H1 (cell line): ENCODE data around the gene RTKN. TPM values are rescaled to one million over a fixed set of nuclear protein-coding genes. Genes with fewer than 3 reads are reported as not detected.

Source experiments
- CTCF ChIA-PET: fragments of 300-600 bp; sonication (Branson Sonifier 250); formaldehyde crosslinking; loops from one replicate; lab custom pipeline; 2021; ENCODE audit not compliant: partially characterized antibody; lab: Charles Lee
- POLR2A ChIA-PET: fragments of 300-600 bp; sonication (Branson Sonifier 250); formaldehyde crosslinking; loops from one replicate; lab custom pipeline; 2021; ENCODE audit warnings: inconsistent platforms; ENCODE audit not compliant: partially characterized antibody; lab: Charles Lee
- DNase-seq, 2 experiments: peaks; one replicate each; pipeline versions ENCODE4 v3.0.0 to v3.0.0-alpha.2; 2010 to 2022; ENCODE audit warnings: low spot score in 2 of 2, low read depth in 1 of 2, mixed read lengths in 1 of 2
- FAIRE-seq: peaks from 2 replicates; lab custom pipeline; 2011; peaks lifted over from hg19 to GRCh38; lab: Jason Lieb, UNC
- H2AFZ ChIP-seq: 2 replicates; pipeline ENCODE4 v1.8.1; 2012; ENCODE audit warnings: low read length, inconsistent platforms
- H2AK5ac ChIP-seq: 2 replicates; pipeline ENCODE4 v1.6.1; 2013; ENCODE audit warnings: low read depth, low read length
- H2BK120ac ChIP-seq: replicated peaks from 2 replicates; pipeline ENCODE3; 2013; ENCODE audit warnings: low read depth, low read length, inconsistent platforms
- H2BK12ac ChIP-seq: 2 replicates; pipeline ENCODE4 v1.6.1; 2013; ENCODE audit warnings: low read depth, low read length
- H2BK15ac ChIP-seq: 2 replicates; pipeline ENCODE4 v1.6.1; 2013; ENCODE audit warnings: low read length
- H2BK20ac ChIP-seq: 2 replicates; pipeline ENCODE4 v1.6.1; 2013; ENCODE audit warnings: low read length
- H2BK5ac ChIP-seq: 2 replicates; pipeline ENCODE4 v1.6.1; 2013; ENCODE audit warnings: low read depth, low read length
- H3K14ac ChIP-seq: 2 replicates; pipeline ENCODE4 v1.6.1; 2013; ENCODE audit warnings: inconsistent platforms; ENCODE audit not compliant: insufficient read length
- H3K18ac ChIP-seq: 2 replicates; pipeline ENCODE4 v1.6.1; 2013; ENCODE audit warnings: low read length; ENCODE audit errors: extremely low read depth
- H3K23ac ChIP-seq: 2 replicates; pipeline ENCODE4 v1.6.1; 2013; ENCODE audit warnings: inconsistent platforms; ENCODE audit not compliant: insufficient read length
- H3K23me2 ChIP-seq: 2 replicates; pipeline ENCODE4 v1.6.1; 2013; ENCODE audit warnings: low read depth, low read length
- H3K27ac ChIP-seq: 2 replicates; pipeline ENCODE4 v1.6.1; 2011; ENCODE audit warnings: low read depth, low read length, inconsistent platforms
- H3K27me3 ChIP-seq, 4 experiments: replicated peaks in 1 of 4; 1 replicate in 1 of 4; 2 replicates in 3 of 4; pipeline versions ENCODE4 v1.6.1 to v1.8.1; 2011 to 2013; ENCODE audit warnings: low read length in 3 of 4, mild to moderate bottlenecking in 3 of 4, inconsistent platforms in 2 of 4, mixed read lengths in 2 of 4, moderate library complexity in 1 of 4; ENCODE audit not compliant: control insufficient read depth in 3 of 4, insufficient read depth in 3 of 4; ENCODE audit errors: extremely low read depth in 1 of 4
- H3K36me3 ChIP-seq, 4 experiments: 2 replicates each; pipeline versions ENCODE4 v1.6.1 to v1.8.1; 2011 to 2013; ENCODE audit warnings: mild to moderate bottlenecking in 4 of 4, low read length in 3 of 4, moderate library complexity in 2 of 4, control low read depth in 1 of 4, inconsistent platforms in 1 of 4; ENCODE audit not compliant: insufficient read depth in 4 of 4, control insufficient read depth in 2 of 4
- H3K4ac ChIP-seq: replicated peaks from 2 replicates; pipeline ENCODE3; 2013; ENCODE audit warnings: low read length, low read depth, mixed read lengths, inconsistent platforms; ENCODE audit not compliant: insufficient read length
- H3K4me1 ChIP-seq, 4 experiments: replicated peaks in 1 of 4; 1 replicate in 1 of 4; 2 replicates in 3 of 4; pipeline versions ENCODE4 v1.6.1 to v1.8.1; 2011 to 2013; ENCODE audit warnings: low read length in 3 of 4, inconsistent platforms in 2 of 4, mixed read lengths in 1 of 4; ENCODE audit not compliant: insufficient read depth in 4 of 4, control insufficient read depth in 3 of 4
- H3K4me2 ChIP-seq, 2 experiments: 2 replicates each; pipeline versions ENCODE4 v1.6.1 to v1.8.1; 2011 to 2013; ENCODE audit warnings: low read depth in 2 of 2, low read length in 2 of 2, control low read depth in 1 of 2, inconsistent platforms in 1 of 2, mild to moderate bottlenecking in 1 of 2; ENCODE audit not compliant: insufficient read depth in 1 of 2
- H3K4me3 ChIP-seq, 4 experiments: fragments of 200-600, 300-600 bp in 1 of 4; sonication (generic), shearing (Covaris generic), sonication (Bioruptor Twin) in 1 of 4; 2 replicates each; pipeline versions ENCODE4 v1.5.1 to v1.8.1; 2011 to 2016; ENCODE audit warnings: low read length in 4 of 4, low read depth in 3 of 4, control low read depth in 2 of 4, inconsistent platforms in 2 of 4, mild to moderate bottlenecking in 2 of 4, mixed read lengths in 1 of 4, moderate library complexity in 1 of 4; ENCODE audit not compliant: insufficient read depth in 2 of 4; ENCODE audit errors: extremely low read depth in 1 of 4
- H3K56ac ChIP-seq: replicated peaks from 2 replicates; pipeline ENCODE3; 2013; ENCODE audit warnings: low read depth, mild to moderate bottlenecking, mixed read lengths, low read length, inconsistent platforms; ENCODE audit not compliant: insufficient read length
- H3K79me1 ChIP-seq: 2 replicates; pipeline ENCODE4 v1.6.1; 2013; ENCODE audit warnings: low read depth, low read length, control low read depth
- H3K79me2 ChIP-seq, 2 experiments: 2 replicates each; pipeline versions ENCODE4 v1.6.1 to v1.8.1; 2012 to 2013; ENCODE audit warnings: low read length in 2 of 2, mild to moderate bottlenecking in 2 of 2, inconsistent platforms in 1 of 2; ENCODE audit not compliant: insufficient read depth in 2 of 2, control insufficient read depth in 1 of 2
- H3K9ac ChIP-seq, 4 experiments: replicated peaks in 1 of 4; 1 replicate in 1 of 4; 2 replicates in 3 of 4; pipeline versions ENCODE4 v1.6.1 to v1.8.1; 2011 to 2013; ENCODE audit warnings: low read depth in 3 of 4, low read length in 3 of 4, control low read depth in 2 of 4, mild to moderate bottlenecking in 2 of 4, moderate library complexity in 2 of 4, inconsistent platforms in 1 of 4; ENCODE audit errors: extremely low read depth in 1 of 4
- H3K9me3 ChIP-seq, 2 experiments: 2 replicates each; pipeline versions ENCODE4 v1.6.1 to v1.8.1; 2012 to 2013; ENCODE audit warnings: mild to moderate bottlenecking in 2 of 2, moderate library complexity in 2 of 2, control low read depth in 1 of 2, inconsistent platforms in 1 of 2, low read depth in 1 of 2, low read length in 1 of 2, mixed read lengths in 1 of 2; ENCODE audit not compliant: insufficient read depth in 2 of 2
- H4K20me1 ChIP-seq, 2 experiments: replicated peaks in 1 of 2; 2 replicates each; pipeline versions ENCODE3 to v1.8.1; 2011 to 2013; ENCODE audit warnings: inconsistent platforms in 2 of 2, low read length in 2 of 2, mild to moderate bottlenecking in 1 of 2; ENCODE audit not compliant: insufficient read depth in 2 of 2, control insufficient read depth in 1 of 2
- H4K5ac ChIP-seq: 2 replicates; pipeline ENCODE4 v1.6.1; 2013; ENCODE audit warnings: low read length, low read depth, mixed read lengths, inconsistent platforms; ENCODE audit not compliant: insufficient read length
- H4K8ac ChIP-seq: 2 replicates; pipeline ENCODE4 v1.8.0; 2013; ENCODE audit warnings: mild to moderate bottlenecking, moderate library complexity, low read length, inconsistent platforms; ENCODE audit not compliant: insufficient read depth; ENCODE audit errors: extremely low read depth
- H4K91ac ChIP-seq: replicated peaks from 2 replicates; pipeline ENCODE3; 2013; ENCODE audit warnings: low read length, mixed read lengths, inconsistent platforms; ENCODE audit not compliant: insufficient read length
- EZH2 ChIP-seq: fragments of 200-600 bp; sonication (generic); IDR thresholded peaks from 2 replicates; pipeline ENCODE4 v1.7.1; 2012; ENCODE audit warnings: low read depth, mild to moderate bottlenecking, moderate library complexity, low read length, inconsistent platforms; ENCODE audit not compliant: severe bottlenecking
- NRF1 ChIP-seq: IDR thresholded peaks from 2 replicates; pipeline ENCODE4 v1.6.1; 2011; ENCODE audit warnings: mild to moderate bottlenecking, low read depth, low read length, improper control_type of control experiment
- PHF8 ChIP-seq: fragments of 200-600 bp; sonication (generic); conservative IDR thresholded peaks from 2 replicates; pipeline ENCODE4 v1.7.1; 2012; ENCODE audit warnings: low read depth, mild to moderate bottlenecking, inconsistent platforms, low read length, moderate library complexity
- POLR2A ChIP-seq, 2 experiments: IDR thresholded peaks; 1 replicate in 1 of 2; 2 replicates in 1 of 2; pipeline ENCODE4 v1.6.1; 2011; ENCODE audit warnings: low read depth in 2 of 2, low read length in 2 of 2, mild to moderate bottlenecking in 2 of 2; ENCODE audit errors: control extremely low read depth in 1 of 2
- RBBP5 ChIP-seq: IDR thresholded peaks from 2 replicates; pipeline ENCODE4 v1.7.1; 2012; ENCODE audit warnings: low read depth, mild to moderate bottlenecking, inconsistent platforms, low read length, moderate library complexity, borderline replicate concordance
- RFX5 ChIP-seq: IDR thresholded peaks from 2 replicates; pipeline ENCODE4 v1.6.1; 2011; ENCODE audit warnings: low read depth, low read length, improper control_type of control experiment, borderline replicate concordance
- SIN3A ChIP-seq, 2 experiments: IDR thresholded peaks in 1 of 2; conservative IDR thresholded peaks in 1 of 2; 2 replicates each; pipeline ENCODE4 v1.6.1; 2011 to 2012; ENCODE audit warnings: low read length in 2 of 2, improper control_type of control experiment in 1 of 2, low read depth in 1 of 2, mild to moderate bottlenecking in 1 of 2
- TAF7 ChIP-seq: optimal IDR thresholded peaks from 2 replicates; pipeline ENCODE3; 2011; ENCODE audit warnings: low read depth, mild to moderate bottlenecking, inconsistent platforms, low read length, moderate library complexity, borderline replicate concordance
- WGBS, 2 experiments: shearing (Covaris generic) in 1 of 2; methylation state at CpG; one replicate each; pipeline versions ENCODE4 v1.1.6 to v1.1.7; 2013 to 2015; ENCODE audit warnings: low lambda C conversion rate in 2 of 2, mixed read lengths in 2 of 2, inconsistent platforms in 1 of 2, low coverage in 1 of 2, missing lambda C conversion rate in 1 of 2; ENCODE audit not compliant: insufficient replicate concordance in 2 of 2, insufficient coverage in 1 of 2, insufficient read length in 1 of 2; ENCODE audit errors: extremely low coverage in 1 of 2, missing lambda C conversion rate in 1 of 2; 5-methylcytosine and 5-hydroxymethylcytosine counted together
- polyA plus RNA-seq, 7 experiments: library from polyadenylated mRNA; depleted of rRNA in 3 of 7; stranded (reverse) in 5 of 7; unstranded in 2 of 7; fragments of >200 nt in 5 of 7; fragments of 200-250 nt in 2 of 7; gene quantifications; 1 replicate in 5 of 7; 2 replicates in 1 of 7; 4 replicates in 1 of 7; pipeline versions ENCODE4 v1.2.1 to v1.2.3, GENCODE V29; 2011 to 2013; ENCODE audit warnings: missing spikeins in 2 of 7, mixed read lengths in 2 of 7
- total RNA-seq: library from RNA; stranded (reverse); fragmentation: NEBNext Ultra II Directional; extraction: Animal tissue kit (Norgen Biotek cat#: 25700); gene quantifications from 2 replicates; pipeline ENCODE4 v1.2.1, GENCODE V29; 2021
- TF ChIP-seq, protein P1 (sequence below): IDR thresholded peaks from 2 replicates; pipeline ENCODE4 v1.6.1; 2011; ENCODE audit warnings: low read depth, mild to moderate bottlenecking, low read length; ENCODE audit not compliant: insufficient read depth
- TF ChIP-seq, protein P2 (sequence below): IDR thresholded peaks from 2 replicates; pipeline ENCODE4 v1.6.1; 2012; ENCODE audit warnings: inconsistent platforms

Gene RTKN
- total and polyA plus RNA-seq, 2 of the 8 experiments (the other 6 are each of a cell fraction or from before 2014, with no cell fraction given): 40.2 to 54.1 TPM

DNA sequence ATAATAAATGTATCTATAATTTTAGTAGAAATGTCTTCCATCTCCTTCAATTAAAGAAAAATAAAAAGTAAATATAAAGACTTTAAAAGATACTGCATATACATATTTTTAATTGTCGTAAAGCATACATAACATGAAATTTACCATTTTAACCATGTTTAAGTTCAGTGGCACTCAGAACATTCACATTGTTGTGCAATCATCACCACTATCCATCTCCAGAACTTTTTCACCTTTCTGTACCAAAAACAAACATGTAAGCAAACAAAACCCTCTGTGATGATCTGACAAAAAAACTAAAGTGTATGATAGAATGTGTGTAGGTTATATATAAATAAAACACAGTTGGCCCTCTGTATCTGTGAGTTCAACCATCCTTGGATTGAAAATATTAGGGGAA, 48.2 kb downstream of the RTKN start:
- Histone ChIP-seq H2AFZ (no peak overlapping the region), H3K4ac (no peak overlapping the region)
- TF ChIP-seq TAF7 (no peak), RBBP5 (no peak), PHF8 (no peak), RFX5 (no peak), EZH2 (no peak), SIN3A (conservative IDR thresholded peaks at IDR 0.05 in 1 of 2, IDR thresholded peaks at IDR 0.05 in 1 of 2; ENCODE audit: low read depth in 1 of 2, low read length in 2 of 2) (no peak), POLR2A (IDR thresholded peaks at IDR 0.05; ENCODE audit: control extremely low read depth in 1 of 2, low read depth in 2 of 2, low read length in 2 of 2) (no peak), NRF1 (no peak)
- TF ChIP-seq, protein P1, sequence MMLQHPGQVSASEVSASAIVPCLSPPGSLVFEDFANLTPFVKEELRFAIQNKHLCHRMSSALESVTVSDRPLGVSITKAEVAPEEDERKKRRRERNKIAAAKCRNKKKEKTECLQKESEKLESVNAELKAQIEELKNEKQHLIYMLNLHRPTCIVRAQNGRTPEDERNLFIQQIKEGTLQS: no peak
- TF ChIP-seq, protein P2, sequence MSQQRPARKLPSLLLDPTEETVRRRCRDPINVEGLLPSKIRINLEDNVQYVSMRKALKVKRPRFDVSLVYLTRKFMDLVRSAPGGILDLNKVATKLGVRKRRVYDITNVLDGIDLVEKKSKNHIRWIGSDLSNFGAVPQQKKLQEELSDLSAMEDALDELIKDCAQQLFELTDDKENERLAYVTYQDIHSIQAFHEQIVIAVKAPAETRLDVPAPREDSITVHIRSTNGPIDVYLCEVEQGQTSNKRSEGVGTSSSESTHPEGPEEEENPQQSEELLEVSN: no peak

More for the DNA sequence above, 48.2 kb downstream of the RTKN start:
- Histone ChIP-seq H3K23me2 (peaks cover 6% of the 10 kb centered on the region), H3K56ac (no peak overlapping the region), H2BK15ac (no peak overlapping the region), H3K79me1 (peaks cover 5% of the 10 kb centered on the region; the same call in 1 of the 2 replicates), H2AK5ac (no peak overlapping the region), H3K4me3 (no peak overlapping the region), H2BK120ac (no peak overlapping the region), H3K79me2 (peaks cover 15 to 28% of the 10 kb centered on the region in 2 experiments), H3K4me1 (peaks cover 0 to 3% (median 0%) of the 10 kb centered on the region in 4 experiments; a peak in 4 of 7 replicates), H3K36me3 (no peaks in the 10 kb centered on the region), H3K23ac (no peak overlapping the region), H3K18ac (no peak overlapping the region), H3K9me3 (no peaks in the 10 kb centered on the region), H3K27me3 (no peaks in the 10 kb centered on the region), H4K5ac (no peak overlapping the region), H3K9ac (no peak overlapping the region), H3K14ac (no peak overlapping the region), H4K8ac (no peak overlapping the region), H4K20me1 (peaks cover 6 to 9% of the 10 kb centered on the region in 2 experiments), H3K4me2 (no peak overlapping the region), H3K27ac (no peak overlapping the region), H2BK12ac (no peak overlapping the region), H2BK5ac (no peak overlapping the region), H4K91ac (no peak overlapping the region), H2BK20ac (no peak overlapping the region)
- FAIRE-seq (no peak), DNase-seq (no peak)
- ChIA-PET POLR2A (no interaction called here), CTCF (no interaction called here)
- 90% methylated on average over 1 of the region's 1 CpG; no CpG with 5 or more reads in 1 of the 2 experiments for WGBS, 2 experiments
